Astrocyte (in vitro differentiated cells and primary cell): ENCODE data around the gene DYNC1I1. TPM values are rescaled to one million over a fixed set of nuclear protein-coding genes. Genes with fewer than 3 reads are reported as not detected.
A peak's percentile ranks its signal among the peaks of the same experiment; 100 is the strongest.

Experiments used
- DNase-seq: peaks from one replicate; pipeline ENCODE4 v3.0.0-alpha.2; 2010; ENCODE audit warnings: low read depth
- FAIRE-seq: peaks from 2 replicates; lab custom pipeline; 2011; peaks lifted over from hg19 to GRCh38; lab: Jason Lieb, UNC
- H2AFZ ChIP-seq: 2 replicates; pipeline ENCODE4 v1.6.0; 2012; ENCODE audit warnings: low read depth, low read length, inconsistent platforms
- H3K27ac ChIP-seq: 2 replicates; pipeline ENCODE4 v1.5.1; 2011; ENCODE audit warnings: low read depth, low read length, inconsistent platforms
- H3K27me3 ChIP-seq: 2 replicates; pipeline ENCODE4 v1.6.0; 2011; ENCODE audit warnings: low read length, inconsistent platforms; ENCODE audit not compliant: insufficient read depth
- H3K36me3 ChIP-seq: 2 replicates; pipeline ENCODE4 v1.5.1; 2011; ENCODE audit warnings: low read length, inconsistent platforms; ENCODE audit not compliant: insufficient read depth
- H3K4me1 ChIP-seq: 2 replicates; pipeline ENCODE4 v1.5.1; 2011; ENCODE audit warnings: low read length, inconsistent platforms; ENCODE audit not compliant: insufficient read depth
- H3K4me2 ChIP-seq: 2 replicates; pipeline ENCODE4 v1.6.0; 2012; ENCODE audit warnings: low read length, inconsistent platforms
- H3K4me3 ChIP-seq: 2 replicates; pipeline ENCODE4 v1.5.1; 2011; ENCODE audit warnings: low read depth, mild to moderate bottlenecking, low read length, inconsistent platforms; ENCODE audit not compliant: insufficient read depth
- H3K79me2 ChIP-seq: 2 replicates; pipeline ENCODE4 v1.6.0; 2012; ENCODE audit warnings: mild to moderate bottlenecking, low read length, inconsistent platforms; ENCODE audit not compliant: insufficient read depth
- H3K9ac ChIP-seq: 2 replicates; pipeline ENCODE4 v1.6.0; 2012; ENCODE audit warnings: mild to moderate bottlenecking, low read length, inconsistent platforms
- H3K9me3 ChIP-seq: 2 replicates; pipeline ENCODE4 v1.5.1; 2012; ENCODE audit warnings: low read depth, mild to moderate bottlenecking, low read length, inconsistent platforms; ENCODE audit not compliant: insufficient read depth
- H4K20me1 ChIP-seq: 2 replicates; pipeline ENCODE4 v1.6.0; 2012; ENCODE audit warnings: low read length, inconsistent platforms; ENCODE audit not compliant: insufficient read depth
- H3K27ac Mint-ChIP-seq: one replicate; pipeline ENCODE4 v1.8.0; 2021; ENCODE audit warnings: mild to moderate bottlenecking, mixed read lengths; ENCODE audit not compliant: unreplicated experiment
- H3K27me3 Mint-ChIP-seq: one replicate; pipeline ENCODE4 v1.8.0; 2021; ENCODE audit warnings: low read depth, mixed read lengths; ENCODE audit not compliant: unreplicated experiment
- H3K36me3 Mint-ChIP-seq: one replicate; pipeline ENCODE4 v1.8.0; 2021; ENCODE audit warnings: low read depth, mixed read lengths; ENCODE audit not compliant: unreplicated experiment
- H3K4me1 Mint-ChIP-seq: one replicate; pipeline ENCODE4 v1.8.0; 2021; ENCODE audit warnings: low read depth, mixed read lengths; ENCODE audit not compliant: unreplicated experiment
- H3K4me3 Mint-ChIP-seq: one replicate; pipeline ENCODE4 v1.8.0; 2021; ENCODE audit warnings: mild to moderate bottlenecking, moderate library complexity, mixed read lengths; ENCODE audit not compliant: unreplicated experiment
- H3K9me3 Mint-ChIP-seq: one replicate; pipeline ENCODE4 v1.8.0; 2021; ENCODE audit warnings: mild to moderate bottlenecking, mixed read lengths; ENCODE audit not compliant: unreplicated experiment
- CTCF ChIP-seq: IDR thresholded peaks from 2 replicates; pipeline ENCODE4 v1.5.1; 2011; ENCODE audit warnings: low read depth, mild to moderate bottlenecking, inconsistent platforms, low read length, moderate library complexity; ENCODE audit not compliant: insufficient read depth
- EZH2 ChIP-seq: IDR thresholded peaks from 2 replicates; pipeline ENCODE4 v1.6.1; 2012; ENCODE audit warnings: mild to moderate bottlenecking, low read length, inconsistent platforms; ENCODE audit not compliant: insufficient read depth
- total RNA-seq: library from RNA; stranded (reverse); gene quantifications from 2 replicates; pipeline ENCODE4 v1.2.1, GENCODE V29; 2021

The DYNC1I1 gene
- total RNA-seq, 1 donor from 2014 or later, result 3.2 TPM

- Mint-ChIP-seq H3K4me3 (no peak overlapping the region), H3K9me3 (no peaks in the 10 kb centered on the region), H3K4me1 (no peaks in the 10 kb centered on the region), H3K27me3 (no peaks in the 10 kb centered on the region), H3K36me3 (no peaks in the 10 kb centered on the region), H3K27ac (no peak overlapping the region)
- H3K36me3 ChIP-seq, result no peaks in the 10 kb centered on the region
- H3K4me2 ChIP-seq, result no peak overlapping the region
- H3K4me1 ChIP-seq, result no peaks in the 10 kb centered on the region
- no peak overlapping the region for H3K4me3 ChIP-seq
- no peaks in the 10 kb centered on the region for H3K79me2 ChIP-seq
- no peaks in the 10 kb centered on the region for H3K27me3 ChIP-seq
- H3K9ac ChIP-seq, result no peak overlapping the region
- TF ChIP-seq EZH2, result no peak
- TF ChIP-seq CTCF, result peak; percentile 35
- DNase-seq (no peak), FAIRE-seq (peak; percentile 43)
- no peaks in the 10 kb centered on the region for H3K9me3 ChIP-seq
- H4K20me1 ChIP-seq, result no peaks in the 10 kb centered on the region
- H2AFZ ChIP-seq, result no peak overlapping the region
- H3K27ac ChIP-seq, result no peak overlapping the region
Observed at GRCh38 chr7:95794917-95795515, 22.7 kb downstream of the DYNC1I1 start.

GRCh38 chr7:95796617-95797016, 24.3 kb downstream of the DYNC1I1 start:
- no peak overlapping the region for H3K27ac ChIP-seq
- Mint-ChIP-seq H3K36me3 (no peaks in the 10 kb centered on the region), H3K4me3 (no peak overlapping the region), H3K27ac (no peak overlapping the region), H3K27me3 (peaks cover 3% of the 10 kb centered on the region), H3K9me3 (no peaks in the 10 kb centered on the region), H3K4me1 (no peaks in the 10 kb centered on the region)
- H3K4me2 ChIP-seq, result no peak overlapping the region
- no peaks in the 10 kb centered on the region for H3K4me1 ChIP-seq
- H3K36me3 ChIP-seq, result no peaks in the 10 kb centered on the region
- no peak overlapping the region for H3K4me3 ChIP-seq
- TF ChIP-seq CTCF (no peak), EZH2 (no peak)
- DNase-seq (no peak), FAIRE-seq (no peak)
- H3K79me2 ChIP-seq, result no peaks in the 10 kb centered on the region
- H4K20me1 ChIP-seq, result no peaks in the 10 kb centered on the region
- H3K27me3 ChIP-seq, result no peaks in the 10 kb centered on the region
- H3K9me3 ChIP-seq, result no peaks in the 10 kb centered on the region
- no peak overlapping the region for H3K9ac ChIP-seq
- H2AFZ ChIP-seq, result no peak overlapping the region

- no peak overlapping the region for H3K4me3 Mint-ChIP-seq
- H3K4me2 ChIP-seq, result peak overlapping the region; percentile 4
- FAIRE-seq (no peak), DNase-seq (no peak)
- H3K4me1 ChIP-seq, result no peaks in the 10 kb centered on the region
- H3K9me3 ChIP-seq, result no peaks in the 10 kb centered on the region
- H3K9ac ChIP-seq, result no peak overlapping the region
- H3K36me3 Mint-ChIP-seq, result no peaks in the 10 kb centered on the region
- no peak overlapping the region for H3K4me3 ChIP-seq
- H3K27ac Mint-ChIP-seq, result no peak overlapping the region
- peaks cover 3% of the 10 kb centered on the region for H3K27me3 Mint-ChIP-seq
- no peaks in the 10 kb centered on the region for H3K4me1 Mint-ChIP-seq
- H3K79me2 ChIP-seq, result no peaks in the 10 kb centered on the region
- no peak for TF ChIP-seq EZH2
- no peak for TF ChIP-seq CTCF
- no peak overlapping the region for H2AFZ ChIP-seq
- no peaks in the 10 kb centered on the region for H3K27me3 ChIP-seq
- no peaks in the 10 kb centered on the region for H3K36me3 ChIP-seq
- H4K20me1 ChIP-seq, result no peaks in the 10 kb centered on the region
- peaks cover 4% of the 10 kb centered on the region for H3K9me3 Mint-ChIP-seq
- no peak overlapping the region for H3K27ac ChIP-seq
Observed at GRCh38 chr7:95798401-95798930, 26.1 kb downstream of the DYNC1I1 start.
